Breast epithelium (tissue), 4 donors: Measurements from ENCODE around the gene TCAF1. TPM values are rescaled to one million over a fixed set of nuclear protein-coding genes. Genes with fewer than 3 reads are reported as not detected.

Source experiments
- DNase-seq, 2 donors: peaks; one replicate each; pipeline ENCODE4 v3.0.0-alpha.2; 2019; ENCODE audit warnings: low spot score in 2 of 2
- H3K27ac ChIP-seq, 2 donors: fragments of 200-600 bp; sonication (generic) in 1 of 2; one replicate each; pipeline ENCODE4 v1.5.1; 2016 to 2019; ENCODE audit warnings: mild to moderate bottlenecking in 1 of 2
- H3K27me3 ChIP-seq, 2 donors: fragments of 200-600 bp; sonication (generic) in 1 of 2; one replicate each; pipeline versions ENCODE4 v1.5.1 to v1.6.0; 2017 to 2019; ENCODE audit warnings: control low read depth in 1 of 2, mild to moderate bottlenecking in 1 of 2
- H3K36me3 ChIP-seq: fragments of 200-600 bp; one replicate; pipeline ENCODE4 v1.5.1; 2019
- H3K4me1 ChIP-seq, 2 donors: fragments of 200-600 bp; sonication (generic); one replicate each; pipeline ENCODE4 v1.5.1; 2016 to 2019; ENCODE audit warnings: control low read depth in 1 of 2
- H3K4me3 ChIP-seq, 3 donors: fragments of 200-600 bp; sonication (generic); 1 replicate in 2 of 3; 2 replicates in 1 of 3; pipeline ENCODE4 v1.5.1; 2016 to 2019; ENCODE audit warnings: mild to moderate bottlenecking in 3 of 3, moderate library complexity in 2 of 3
- H3K9me3 ChIP-seq, 2 donors: fragments of 200-600 bp; sonication (generic) in 1 of 2; one replicate each; pipeline ENCODE4 v1.5.1; 2016 to 2019; ENCODE audit warnings: control low read depth in 1 of 2
- CTCF ChIP-seq, 3 donors: fragments of 450-650 bp; IDR thresholded peaks; one replicate each; pipeline ENCODE4 v1.5.1; 2016 to 2017; ENCODE audit warnings: antibody characterized with exemption in 3 of 3, mild to moderate bottlenecking in 3 of 3, moderate library complexity in 3 of 3
- POLR2A ChIP-seq: fragments of 450-650 bp; IDR thresholded peaks from one replicate; pipeline ENCODE4 v1.6.1; 2016; ENCODE audit warnings: antibody characterized with exemption, mild to moderate bottlenecking, moderate library complexity
- POLR2AphosphoS5 ChIP-seq, 3 donors: sonication (generic); formaldehyde crosslinking; IDR thresholded peaks; one replicate each; pipeline ENCODE4 v1.6.1; 2017; ENCODE audit warnings: antibody characterized with exemption in 3 of 3
- intact Hi-C: fragments of 100-400 bp; cut with DNase I; formaldehyde crosslinking; loops from one replicate; pipeline ENCODE4 v1.15.1; 2023; ENCODE audit warnings: low total_unique reads
- total RNA-seq, 3 donors: library from RNA; depleted of rRNA; stranded (reverse); fragments of >200 nt; gene quantifications; one replicate each; pipeline ENCODE4 v1.1.0, GENCODE V29; 2016

Gene TCAF1
- total RNA-seq, 3 donors from 2014 or later = 44.5 to 51.4 (median 49.8) TPM

- no peaks in the 10 kb centered on the region for H3K4me1 ChIP-seq
- H3K36me3 ChIP-seq = no peaks in the 10 kb centered on the region
- TF ChIP-seq POLR2AphosphoS5 (IDR thresholded peaks at IDR 0.05) (no peak), POLR2A (no peak), CTCF (IDR thresholded peaks at IDR 0.05) (no peak)
- H3K4me3 ChIP-seq = no peak overlapping the region
- H3K9me3 ChIP-seq = peaks cover 4% of the 10 kb centered on the region in 2 donors
- H3K27ac ChIP-seq = no peak overlapping the region
- H3K27me3 ChIP-seq = no peaks in the 10 kb centered on the region
- DNase-seq = no peak
- intact Hi-C loops = no loop called here
These were observed 9.3 kb downstream of the TCAF1 start for GRCh38 chr7:143892527-143893300.

GRCh38 chr7:143891457-143891856 is 10.5 kb downstream of the TCAF1 start:
- Histone ChIP-seq H3K4me3 (no peak overlapping the region), H3K36me3 (no peaks in the 10 kb centered on the region), H3K27ac (no peak overlapping the region), H3K27me3 (no peaks in the 10 kb centered on the region), H3K9me3 (peaks cover 4% of the 10 kb centered on the region in 2 donors), H3K4me1 (no peaks in the 10 kb centered on the region)
- no peak for DNase-seq
- TF ChIP-seq POLR2A (no peak), POLR2AphosphoS5 (IDR thresholded peaks at IDR 0.05) (no peak), CTCF (IDR thresholded peaks at IDR 0.05) (no peak)
- intact Hi-C loops = no loop called here

- Histone ChIP-seq H3K9me3 (peaks cover 4% of the 10 kb centered on the region in 2 donors), H3K36me3 (no peaks in the 10 kb centered on the region), H3K27me3 (no peaks in the 10 kb centered on the region), H3K27ac (no peak overlapping the region), H3K4me1 (no peaks in the 10 kb centered on the region), H3K4me3 (no peak overlapping the region)
- no peak for DNase-seq
- TF ChIP-seq POLR2A (no peak), CTCF (IDR thresholded peaks at IDR 0.05) (no peak), POLR2AphosphoS5 (IDR thresholded peaks at IDR 0.05) (no peak)
- intact Hi-C loops = no loop called here
These were observed 11.4 kb downstream of the TCAF1 start for GRCh38 chr7:143890558-143890957.

- Histone ChIP-seq H3K4me1 (no peaks in the 10 kb centered on the region), H3K4me3 (no peak overlapping the region), H3K36me3 (no peaks in the 10 kb centered on the region), H3K27ac (no peak overlapping the region), H3K9me3 (peaks cover 4% of the 10 kb centered on the region in 2 donors), H3K27me3 (no peaks in the 10 kb centered on the region)
- DNase-seq = no peak
- TF ChIP-seq CTCF (IDR thresholded peaks at IDR 0.05) (no peak), POLR2A (no peak)
- intact Hi-C loops = no loop called here
These were observed 12.9 kb downstream of the TCAF1 start for GRCh38 chr7:143889068-143889467.

GRCh38 chr7:143886826-143887477 is 15.0 kb downstream of the TCAF1 start:
- H3K4me1 ChIP-seq = no peaks in the 10 kb centered on the region
- H3K4me3 ChIP-seq = no peak overlapping the region
- H3K27me3 ChIP-seq = no peaks in the 10 kb centered on the region
- H3K9me3 ChIP-seq = peaks cover 0 to 4% of the 10 kb centered on the region in 2 donors
- H3K36me3 ChIP-seq = no peaks in the 10 kb centered on the region
- H3K27ac ChIP-seq = no peak overlapping the region
- TF ChIP-seq POLR2A (no peak), CTCF (IDR thresholded peaks at IDR 0.05) (no peak), POLR2AphosphoS5 (IDR thresholded peaks at IDR 0.05) (no peak)
- DNase-seq = no peak
- intact Hi-C loops = no loop called here
